Spleen (tissue), 7 donors: ENCODE measurements around the gene YPEL2.

Experiments used
- CTCF ChIP-seq, 11 experiments: fragments of 200-600 bp in 7 of 11; fragments of 450-650 bp in 4 of 11; sonication (generic) in 4 of 11; IDR thresholded peaks in 8 of 11; conservative IDR thresholded peaks in 3 of 11; 1 replicate in 7 of 11; 2 replicates in 4 of 11; pipeline versions ENCODE4 v1.4.0 to v1.8.0; 2016 to 2021; ENCODE audit warnings: antibody characterized with exemption in 11 of 11, inconsistent platforms in 4 of 11, mild to moderate bottlenecking in 1 of 11
- POLR2A ChIP-seq, 3 donors: fragments of 450-650 bp; IDR thresholded peaks; one replicate each; pipeline ENCODE4 v1.5.1; 2017; ENCODE audit warnings: antibody characterized with exemption in 3 of 3, mild to moderate bottlenecking in 1 of 3
- POLR2AphosphoS5 ChIP-seq, 3 donors: sonication (generic); formaldehyde crosslinking; IDR thresholded peaks; one replicate each; pipeline ENCODE4 v1.5.1; 2017; ENCODE audit warnings: antibody characterized with exemption in 3 of 3
- donor health status: DM: no; HTN: no; CAD: no; lungs with moderate emphysema.
- donor health status: DM: no; HTN: no; CAD: no.
- donor health status: DM: no; HTN: no; CAD: no.

- TF ChIP-seq POLR2A (IDR thresholded peaks at IDR 0.05) (no peak), CTCF (IDR thresholded peaks at IDR 0.05 in 8 of 11, conservative IDR thresholded peaks at IDR 0.05 in 3 of 11) (no peak), POLR2AphosphoS5 (IDR thresholded peaks at IDR 0.05) (no peak)
Observed at GRCh38 chr17:59413014-59413766, 81.7 kb downstream of the YPEL2 start.
